Nephron progenitor cell (in vitro differentiated cells): ENCODE measurements around the gene KIT.

Source experiments
- DNase-seq: peaks from one replicate; pipeline ENCODE4 v3.0.0; 2021
- H3K27ac Mint-ChIP-seq: 2 replicates; pipeline ENCODE4 v1.8.0; 2021; ENCODE audit warnings: mild to moderate bottlenecking, moderate library complexity, mixed read lengths
- H3K27me3 Mint-ChIP-seq: 2 replicates; pipeline ENCODE4 v1.8.0; 2021; ENCODE audit warnings: mild to moderate bottlenecking, low read depth, mixed read lengths; ENCODE audit not compliant: poor library complexity
- H3K36me3 Mint-ChIP-seq: 2 replicates; pipeline ENCODE4 v1.8.0; 2021; ENCODE audit warnings: low read depth, mixed read lengths
- H3K4me1 Mint-ChIP-seq: 2 replicates; pipeline ENCODE4 v1.8.0; 2021; ENCODE audit warnings: mixed read lengths
- H3K4me3 Mint-ChIP-seq: 2 replicates; pipeline ENCODE4 v1.8.0; 2021; ENCODE audit warnings: mild to moderate bottlenecking, moderate library complexity, mixed read lengths
- H3K9me3 Mint-ChIP-seq: 2 replicates; pipeline ENCODE4 v1.8.0; 2021; ENCODE audit warnings: mild to moderate bottlenecking, moderate library complexity, mixed read lengths
- TF ChIP-seq, protein P1 (sequence below): fragments of 200-600 bp; sonication (generic); IDR thresholded peaks from 2 replicates; pipeline ENCODE4 v1.5.0; 2021; ENCODE audit warnings: antibody characterized with exemption

Gene KIT

DNA sequence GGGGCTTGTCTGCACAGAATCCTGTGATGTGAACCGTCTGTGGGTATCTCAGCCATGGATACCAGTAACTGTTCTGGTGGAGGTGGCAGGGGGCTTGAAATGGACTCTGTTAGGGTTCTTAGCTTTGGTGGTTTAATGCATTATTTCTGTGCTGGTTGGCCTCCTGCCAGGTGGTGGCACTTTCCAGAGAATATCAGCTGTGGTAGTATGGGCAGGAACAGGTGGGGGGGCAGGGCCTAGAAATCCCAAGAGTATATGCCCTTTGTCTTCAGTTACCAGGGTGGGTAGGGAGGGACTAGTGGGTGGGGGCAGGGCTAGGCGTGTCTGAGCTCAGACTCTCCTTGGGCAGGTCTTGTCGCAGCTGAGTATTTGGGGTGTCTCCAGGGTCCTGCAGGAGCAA lies 106.7 kb downstream of the KIT start:
- peaks cover 41% of the 10 kb centered on the region for H3K9me3 Mint-ChIP-seq
- H3K36me3 Mint-ChIP-seq = no peaks in the 10 kb centered on the region
- no peak overlapping the region for H3K4me3 Mint-ChIP-seq
- TF ChIP-seq, protein P1, sequence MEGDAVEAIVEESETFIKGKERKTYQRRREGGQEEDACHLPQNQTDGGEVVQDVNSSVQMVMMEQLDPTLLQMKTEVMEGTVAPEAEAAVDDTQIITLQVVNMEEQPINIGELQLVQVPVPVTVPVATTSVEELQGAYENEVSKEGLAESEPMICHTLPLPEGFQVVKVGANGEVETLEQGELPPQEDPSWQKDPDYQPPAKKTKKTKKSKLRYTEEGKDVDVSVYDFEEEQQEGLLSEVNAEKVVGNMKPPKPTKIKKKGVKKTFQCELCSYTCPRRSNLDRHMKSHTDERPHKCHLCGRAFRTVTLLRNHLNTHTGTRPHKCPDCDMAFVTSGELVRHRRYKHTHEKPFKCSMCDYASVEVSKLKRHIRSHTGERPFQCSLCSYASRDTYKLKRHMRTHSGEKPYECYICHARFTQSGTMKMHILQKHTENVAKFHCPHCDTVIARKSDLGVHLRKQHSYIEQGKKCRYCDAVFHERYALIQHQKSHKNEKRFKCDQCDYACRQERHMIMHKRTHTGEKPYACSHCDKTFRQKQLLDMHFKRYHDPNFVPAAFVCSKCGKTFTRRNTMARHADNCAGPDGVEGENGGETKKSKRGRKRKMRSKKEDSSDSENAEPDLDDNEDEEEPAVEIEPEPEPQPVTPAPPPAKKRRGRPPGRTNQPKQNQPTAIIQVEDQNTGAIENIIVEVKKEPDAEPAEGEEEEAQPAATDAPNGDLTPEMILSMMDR = no peak
- H3K4me1 Mint-ChIP-seq = no peaks in the 10 kb centered on the region
- H3K27me3 Mint-ChIP-seq = peaks cover 7% of the 10 kb centered on the region
- no peak for DNase-seq
- H3K27ac Mint-ChIP-seq = no peak overlapping the region

DNA sequence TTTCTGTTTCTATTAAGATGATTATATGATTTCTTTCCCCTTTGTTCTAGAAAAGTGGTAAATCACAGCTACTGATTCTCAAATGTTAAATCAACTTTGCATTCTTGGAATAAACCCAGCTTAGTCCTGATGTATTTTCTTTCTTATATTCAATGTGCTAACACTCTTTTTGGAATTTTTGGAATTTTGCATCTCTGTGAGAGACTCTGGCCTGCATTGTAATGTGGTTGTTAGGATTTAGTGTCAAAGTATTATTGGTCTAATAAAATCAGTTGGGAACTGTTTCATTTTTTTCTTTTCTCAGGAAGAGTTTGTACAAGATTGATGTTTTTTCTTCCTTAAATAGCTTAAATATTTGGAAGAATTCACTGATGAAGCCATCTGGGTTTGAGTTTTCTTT lies 109.6 kb downstream of the KIT start:
- H3K9me3 Mint-ChIP-seq = peaks cover 28% of the 10 kb centered on the region
- no peak overlapping the region for H3K27ac Mint-ChIP-seq
- TF ChIP-seq, protein P1 = no peak
- H3K27me3 Mint-ChIP-seq = peaks cover 5% of the 10 kb centered on the region
- no peak overlapping the region for H3K4me3 Mint-ChIP-seq
- no peaks in the 10 kb centered on the region for H3K36me3 Mint-ChIP-seq
- H3K4me1 Mint-ChIP-seq = no peaks in the 10 kb centered on the region
- no peak for DNase-seq

DNA sequence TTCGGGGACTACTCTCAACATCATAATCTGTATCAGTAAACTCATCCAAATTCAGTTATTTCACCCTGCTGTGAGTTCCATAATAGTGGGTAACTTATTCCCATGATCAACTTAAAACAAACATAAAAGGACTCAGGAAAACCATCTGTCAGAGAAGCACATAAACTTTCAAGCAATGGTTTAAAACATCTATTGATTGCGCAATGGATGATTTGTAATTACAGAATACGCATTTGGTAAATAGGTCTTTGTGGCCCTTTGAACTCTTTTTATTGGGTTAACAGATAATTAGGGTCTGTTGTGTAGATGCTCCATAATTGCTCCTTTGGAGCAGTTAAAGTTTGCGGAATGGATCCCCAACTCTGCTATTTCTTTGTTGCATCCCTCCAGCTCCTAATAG lies 115.3 kb downstream of the KIT start:
- Mint-ChIP-seq H3K4me1 (no peaks in the 10 kb centered on the region), H3K27me3 (no peaks in the 10 kb centered on the region), H3K27ac (no peak overlapping the region), H3K36me3 (no peaks in the 10 kb centered on the region), H3K9me3 (peaks cover 10% of the 10 kb centered on the region), H3K4me3 (no peak overlapping the region)
- TF ChIP-seq, protein P1 = no peak
- no peak for DNase-seq

DNA sequence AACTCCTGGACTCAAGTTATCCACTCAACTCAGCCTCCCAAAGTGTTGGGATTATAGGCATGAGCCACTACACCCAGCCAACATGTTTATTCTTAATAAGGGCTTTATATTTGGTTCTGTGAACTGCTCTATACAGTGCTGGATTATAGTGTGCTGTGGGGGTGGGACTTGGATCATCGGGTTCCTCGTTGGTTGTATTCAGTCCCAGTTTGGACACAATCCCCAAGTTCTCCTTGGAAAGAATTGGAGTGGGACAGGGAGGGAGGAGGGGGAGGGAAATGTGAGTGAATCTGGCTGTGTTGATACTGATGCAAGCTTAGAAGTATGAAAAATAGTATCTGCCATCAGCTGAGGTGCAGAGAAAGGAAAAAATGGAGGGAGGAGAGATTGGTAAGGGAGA lies 121.3 kb downstream of the KIT start:
- peaks cover 10% of the 10 kb centered on the region for H3K4me1 Mint-ChIP-seq
- no peaks in the 10 kb centered on the region for H3K36me3 Mint-ChIP-seq
- H3K4me3 Mint-ChIP-seq = no peak overlapping the region
- DNase-seq = no peak
- peaks cover 3% of the 10 kb centered on the region for H3K27me3 Mint-ChIP-seq
- no peak overlapping the region for H3K27ac Mint-ChIP-seq
- TF ChIP-seq, protein P1 = no peak
- no peaks in the 10 kb centered on the region for H3K9me3 Mint-ChIP-seq

DNA sequence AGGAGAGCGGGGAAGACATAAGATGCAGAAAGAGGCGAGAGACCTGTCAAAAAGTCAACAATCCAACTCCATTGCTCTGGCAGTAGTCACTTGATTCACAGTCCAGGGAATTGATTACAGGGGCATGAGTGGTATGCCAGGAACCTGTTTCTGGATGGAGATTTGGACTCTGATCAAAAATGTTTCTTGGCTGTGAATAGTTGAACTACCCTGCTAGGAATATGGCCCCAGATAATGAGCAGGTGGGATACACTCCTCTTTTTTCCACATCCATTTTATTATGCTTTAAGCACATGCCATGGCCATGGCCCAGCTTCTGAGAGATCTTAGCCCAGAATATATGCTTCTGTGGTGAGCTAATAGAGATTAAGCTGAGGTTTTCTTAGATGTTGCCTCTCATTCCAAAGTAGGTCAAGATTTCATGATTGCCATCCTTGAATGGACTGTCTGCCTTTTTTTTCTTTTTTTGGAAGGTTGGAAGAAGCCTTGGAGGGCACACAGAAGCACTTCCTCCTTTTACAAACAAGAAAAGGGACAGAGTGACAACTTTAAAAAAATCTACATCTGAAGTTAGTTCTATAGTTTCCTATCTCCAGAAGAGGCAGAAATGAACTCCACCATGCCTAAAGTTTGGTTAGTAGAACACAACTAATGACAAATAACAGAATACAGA lies 121.9 kb downstream of the KIT start:
- H3K9me3 Mint-ChIP-seq = no peaks in the 10 kb centered on the region
- H3K4me3 Mint-ChIP-seq = no peak overlapping the region
- H3K27ac Mint-ChIP-seq = no peak overlapping the region
- H3K27me3 Mint-ChIP-seq = peaks cover 3% of the 10 kb centered on the region
- TF ChIP-seq, protein P1 = no peak
- DNase-seq = no peak
- no peaks in the 10 kb centered on the region for H3K36me3 Mint-ChIP-seq
- H3K4me1 Mint-ChIP-seq = peaks cover 14% of the 10 kb centered on the region

DNA sequence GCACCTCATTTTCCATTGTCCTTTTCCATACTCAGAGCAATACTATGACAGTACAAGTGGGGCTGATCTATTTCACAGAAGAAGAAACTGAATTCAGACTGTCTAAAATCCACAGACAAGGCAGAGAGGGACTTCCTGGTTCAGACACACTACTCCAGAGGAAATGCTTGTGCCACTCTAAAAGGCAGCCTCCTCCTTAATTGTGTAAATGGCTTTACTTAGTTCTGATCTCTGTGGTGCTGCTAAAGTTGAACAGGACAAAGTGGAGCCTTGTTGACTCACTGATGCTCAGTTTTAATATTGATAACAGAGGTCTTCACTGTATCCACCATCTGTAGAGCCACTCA lies 122.4 kb downstream of the KIT start:
- DNase-seq = no peak
- TF ChIP-seq, protein P1 = no peak
- H3K27ac Mint-ChIP-seq = no peak overlapping the region
- H3K36me3 Mint-ChIP-seq = no peaks in the 10 kb centered on the region
- no peaks in the 10 kb centered on the region for H3K9me3 Mint-ChIP-seq
- peaks cover 3% of the 10 kb centered on the region for H3K27me3 Mint-ChIP-seq
- H3K4me3 Mint-ChIP-seq = no peak overlapping the region
- H3K4me1 Mint-ChIP-seq = peaks cover 14% of the 10 kb centered on the region
